DND-41 (cell line): ENCODE results near the gene ATG101.

Experiments
- CTCF ChIP-seq: IDR thresholded peaks from 2 replicates; pipeline ENCODE4 v1.5.1; 2012; ENCODE audit warnings: borderline replicate concordance, low read length, moderate library complexity, mild to moderate bottlenecking; ENCODE audit not compliant: poor library complexity, severe bottlenecking; ENCODE audit errors: extremely low read depth
- EZH2 ChIP-seq: IDR thresholded peaks from 3 replicates; pipeline ENCODE4 v1.6.1; 2012; ENCODE audit warnings: borderline replicate concordance, low read depth, mild to moderate bottlenecking, moderate library complexity, low read length, inconsistent platforms; ENCODE audit not compliant: severe bottlenecking

GRCh38 chr12:52087961-52088820 is 18.4 kb downstream of the ATG101 start:
- no peak for TF ChIP-seq EZH2
- TF ChIP-seq CTCF = no peak
